SK-N-SH (cell line): ENCODE results near the gene SMYD3. TPM values are rescaled to one million over a fixed set of nuclear protein-coding genes. Genes with fewer than 3 reads are reported as not detected.

Experiments used
- CTCF ChIA-PET: fragments of 300-600, 350-600 bp; formaldehyde crosslinking; extraction: SDS; loops from one replicate; lab custom pipeline; 2021; lab: Yijun Ruan, JAX
- POLR2A ChIA-PET: fragments of 350-600 bp; sonication (Branson Sonifier 250); formaldehyde crosslinking; extraction: SDS; loops from one replicate; lab custom pipeline; 2020; ENCODE audit warnings: antibody characterized with exemption, inconsistent platforms; lab: Yijun Ruan, JAX
- DNase-seq: peaks from one replicate; pipeline ENCODE4 v3.0.0; 2012
- H2AFZ ChIP-seq: fragments of 200-600 bp; sonication (generic); 2 replicates; pipeline ENCODE4 v1.8.1; 2016; ENCODE audit warnings: antibody characterized with exemption, mild to moderate bottlenecking, low read depth
- H3F3A ChIP-seq: fragments of 200-600 bp; sonication (generic); replicated peaks from 2 replicates; pipeline ENCODE3; 2016; ENCODE audit warnings: antibody characterized with exemption, mild to moderate bottlenecking; ENCODE audit not compliant: insufficient read depth
- H3K27ac ChIP-seq, 2 experiments: fragments of 200-500 bp in 1 of 2; fragments of 200-600 bp in 1 of 2; sonication (Bioruptor generic) in 1 of 2; sonication (generic), shearing (Covaris generic) in 1 of 2; 2 replicates each; pipeline versions ENCODE4 v1.5.1 to v1.6.1; 2014 to 2016; ENCODE audit warnings: low read depth in 2 of 2, inconsistent platforms in 1 of 2, low read length in 1 of 2, mild to moderate bottlenecking in 1 of 2, mixed read lengths in 1 of 2
- H3K27me3 ChIP-seq: fragments of 200-600 bp; sonication (generic), shearing (Covaris generic); 2 replicates; pipeline ENCODE4 v1.6.1; 2016; ENCODE audit warnings: mixed run types; ENCODE audit not compliant: insufficient read depth
- H3K36me3 ChIP-seq, 2 experiments: fragments of 200-500 bp in 1 of 2; fragments of 200-600 bp in 1 of 2; sonication (Bioruptor generic) in 1 of 2; sonication (generic) in 1 of 2; replicated peaks in 1 of 2; 2 replicates each; pipeline versions ENCODE3 to v1.5.1; 2014 to 2016; ENCODE audit warnings: low read length in 1 of 2, mild to moderate bottlenecking in 1 of 2; ENCODE audit not compliant: insufficient read depth in 2 of 2, control insufficient read depth in 1 of 2
- H3K4me1 ChIP-seq, 2 experiments: fragments of 200-500 bp in 1 of 2; fragments of 200-600 bp in 1 of 2; sonication (Bioruptor generic) in 1 of 2; sonication (generic), shearing (Covaris generic) in 1 of 2; 2 replicates each; pipeline versions ENCODE4 v1.5.1 to v1.6.1; 2014 to 2016; ENCODE audit warnings: low read depth in 1 of 2, low read length in 1 of 2, mixed run types in 1 of 2; ENCODE audit not compliant: insufficient read depth in 2 of 2, control insufficient read depth in 1 of 2
- H3K4me2 ChIP-seq: fragments of 200-600 bp; sonication (generic), shearing (Covaris generic); 2 replicates; pipeline ENCODE4 v1.6.1; 2017; ENCODE audit warnings: mixed run types
- H3K4me3 ChIP-seq, 2 experiments: fragments of 200-500 bp in 1 of 2; fragments of 200-600 bp in 1 of 2; sonication (Bioruptor generic) in 1 of 2; sonication (generic), shearing (Covaris generic) in 1 of 2; 2 replicates each; pipeline versions ENCODE4 v1.5.1 to v1.8.1; 2014 to 2016; ENCODE audit warnings: low read depth in 2 of 2, inconsistent platforms in 1 of 2, low read length in 1 of 2, mild to moderate bottlenecking in 1 of 2, mixed read lengths in 1 of 2, moderate library complexity in 1 of 2
- H3K79me2 ChIP-seq: fragments of 200-600 bp; sonication (generic); 2 replicates; pipeline ENCODE4 v1.8.1; 2017; ENCODE audit warnings: mild to moderate bottlenecking; ENCODE audit not compliant: insufficient read depth
- H3K9ac ChIP-seq: fragments of 200-600 bp; sonication (generic); 2 replicates; pipeline ENCODE4 v1.6.1; 2017; ENCODE audit warnings: mixed run types
- H3K9me2 ChIP-seq: fragments of 200-600 bp; sonication (generic); 2 replicates; pipeline ENCODE4 v1.6.1; 2017; ENCODE audit warnings: mixed run types
- H3K9me3 ChIP-seq: fragments of 200-600 bp; sonication (generic); 2 replicates; pipeline ENCODE4 v1.6.1; 2017; ENCODE audit warnings: mixed run types, mild to moderate bottlenecking, moderate library complexity
- H4K20me1 ChIP-seq: fragments of 200-600 bp; sonication (generic); 2 replicates; pipeline ENCODE4 v1.6.1; 2017; ENCODE audit warnings: mild to moderate bottlenecking, mixed run types; ENCODE audit not compliant: insufficient read depth
- CHD2 ChIP-seq: fragments of 150-350 bp; IDR thresholded peaks from 2 replicates; pipeline ENCODE4 v1.6.1; 2018; ENCODE audit warnings: low read length; ENCODE audit not compliant: partially characterized antibody
- ELF1 ChIP-seq: IDR thresholded peaks from 2 replicates; pipeline ENCODE4 v1.4.0; 2012
- FOSL2 ChIP-seq: IDR thresholded peaks from 2 replicates; pipeline ENCODE4 v1.4.0; 2012; ENCODE audit warnings: low read depth, mild to moderate bottlenecking, moderate library complexity, borderline replicate concordance
- FOXM1 ChIP-seq: IDR thresholded peaks from 2 replicates; pipeline ENCODE4 v1.4.0; 2012; ENCODE audit warnings: low read depth, mild to moderate bottlenecking
- JUND ChIP-seq: IDR thresholded peaks from 2 replicates; pipeline ENCODE4 v1.4.0; 2012
- NFIC ChIP-seq: IDR thresholded peaks from 2 replicates; pipeline ENCODE4 v1.4.0; 2012; ENCODE audit warnings: borderline replicate concordance
- RCOR1 ChIP-seq: fragments of 150-350 bp; IDR thresholded peaks from 2 replicates; pipeline ENCODE4 v1.6.1; 2017; ENCODE audit warnings: antibody characterized with exemption, low read length
- TAF1 ChIP-seq: IDR thresholded peaks from 2 replicates; pipeline ENCODE4 v1.6.1; 2012; ENCODE audit warnings: low read depth, mild to moderate bottlenecking, low read length, moderate library complexity, borderline replicate concordance
- TCF12 ChIP-seq: IDR thresholded peaks from 2 replicates; pipeline ENCODE4 v1.4.0; 2012
- YY1 ChIP-seq: IDR thresholded peaks from 2 replicates; pipeline ENCODE4 v1.4.0; 2012; ENCODE audit warnings: low read depth, mild to moderate bottlenecking
- WGBS: methylation state at CpG from one replicate; pipeline ENCODE4 v1.1.6; 2017; ENCODE audit warnings: low lambda C conversion rate; 5-methylcytosine and 5-hydroxymethylcytosine counted together
- polyA plus RNA-seq, 3 experiments: library from polyadenylated mRNA; depleted of rRNA; stranded (reverse); fragments of >200 nt; gene quantifications; 2 replicates each; pipeline ENCODE4 v1.2.3, GENCODE V29; 2012
- TF ChIP-seq, protein P1 (sequence below): fragments of 150-350 bp; IDR thresholded peaks from 2 replicates; pipeline ENCODE4 v1.6.1; 2017; ENCODE audit warnings: antibody characterized with exemption, low read length, low read depth, borderline replicate concordance
- TF ChIP-seq, protein P2 (sequence below): IDR thresholded peaks from 2 replicates; pipeline ENCODE4 v1.4.0; 2012; ENCODE audit warnings: low read depth, borderline replicate concordance
- TF ChIP-seq, protein P3 (sequence below): fragments of 150-350 bp; IDR thresholded peaks from 2 replicates; pipeline ENCODE4 v1.6.1; 2016; ENCODE audit warnings: mild to moderate bottlenecking, low read depth, low read length
- TF ChIP-seq, protein P4 (sequence below): IDR thresholded peaks from 2 replicates; pipeline ENCODE4; 2012
- TF ChIP-seq, protein P5 (sequence below): IDR thresholded peaks from 2 replicates; pipeline ENCODE4 v1.4.0; 2012; ENCODE audit warnings: low read depth, borderline replicate concordance

SMYD3 gene
- polyA plus RNA-seq, 1 of the 3 experiments (the other 2 are of a cell fraction) = 31.4 TPM

DNA sequence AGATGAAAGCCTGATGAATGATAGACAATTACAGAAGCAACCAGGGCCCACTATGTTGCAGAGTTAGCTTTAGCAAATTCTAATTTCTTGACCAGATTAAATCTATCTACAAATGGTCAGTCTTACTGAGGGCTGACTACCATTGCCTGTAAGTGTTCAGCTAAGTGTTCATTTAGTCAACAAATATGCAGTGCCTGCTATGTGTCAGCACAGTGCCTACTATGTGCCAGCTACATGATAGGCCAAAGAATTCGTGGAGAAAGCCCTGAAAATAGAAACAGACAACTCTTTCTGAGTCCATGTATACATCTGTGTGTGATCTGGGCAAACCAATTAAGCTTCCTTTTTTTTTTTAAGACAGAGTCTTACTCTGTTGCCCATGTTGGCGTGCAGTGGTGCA, 212.8 kb downstream of the SMYD3 start:
- no peaks in the 10 kb centered on the region for H4K20me1 ChIP-seq
- peaks cover 3 to 30% of the 10 kb centered on the region in 2 experiments; a peak in 2 of 4 replicates for H3K4me1 ChIP-seq
- no peak overlapping the region for H3K4me3 ChIP-seq
- POLR2A ChIA-PET = no interaction called here
- H3K9me3 ChIP-seq = no peaks in the 10 kb centered on the region
- H3K4me2 ChIP-seq = no peak overlapping the region
- no peaks in the 10 kb centered on the region for H3K36me3 ChIP-seq
- WGBS = 83% methylated on average over 2 of the region's 2 CpGs
- no peak overlapping the region for H3K9ac ChIP-seq
- no peaks in the 10 kb centered on the region for H3K27me3 ChIP-seq
- H3K79me2 ChIP-seq = no peaks in the 10 kb centered on the region
- peaks cover 9% of the 10 kb centered on the region for H3F3A ChIP-seq
- TF ChIP-seq NFIC = no peak
- TF ChIP-seq, protein P1, sequence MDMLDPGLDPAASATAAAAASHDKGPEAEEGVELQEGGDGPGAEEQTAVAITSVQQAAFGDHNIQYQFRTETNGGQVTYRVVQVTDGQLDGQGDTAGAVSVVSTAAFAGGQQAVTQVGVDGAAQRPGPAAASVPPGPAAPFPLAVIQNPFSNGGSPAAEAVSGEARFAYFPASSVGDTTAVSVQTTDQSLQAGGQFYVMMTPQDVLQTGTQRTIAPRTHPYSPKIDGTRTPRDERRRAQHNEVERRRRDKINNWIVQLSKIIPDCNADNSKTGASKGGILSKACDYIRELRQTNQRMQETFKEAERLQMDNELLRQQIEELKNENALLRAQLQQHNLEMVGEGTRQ = no peak
- TF ChIP-seq, protein P2, sequence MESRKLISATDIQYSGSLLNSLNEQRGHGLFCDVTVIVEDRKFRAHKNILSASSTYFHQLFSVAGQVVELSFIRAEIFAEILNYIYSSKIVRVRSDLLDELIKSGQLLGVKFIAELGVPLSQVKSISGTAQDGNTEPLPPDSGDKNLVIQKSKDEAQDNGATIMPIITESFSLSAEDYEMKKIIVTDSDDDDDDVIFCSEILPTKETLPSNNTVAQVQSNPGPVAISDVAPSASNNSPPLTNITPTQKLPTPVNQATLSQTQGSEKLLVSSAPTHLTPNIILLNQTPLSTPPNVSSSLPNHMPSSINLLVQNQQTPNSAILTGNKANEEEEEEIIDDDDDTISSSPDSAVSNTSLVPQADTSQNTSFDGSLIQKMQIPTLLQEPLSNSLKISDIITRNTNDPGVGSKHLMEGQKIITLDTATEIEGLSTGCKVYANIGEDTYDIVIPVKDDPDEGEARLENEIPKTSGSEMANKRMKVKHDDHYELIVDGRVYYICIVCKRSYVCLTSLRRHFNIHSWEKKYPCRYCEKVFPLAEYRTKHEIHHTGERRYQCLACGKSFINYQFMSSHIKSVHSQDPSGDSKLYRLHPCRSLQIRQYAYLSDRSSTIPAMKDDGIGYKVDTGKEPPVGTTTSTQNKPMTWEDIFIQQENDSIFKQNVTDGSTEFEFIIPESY = no peak
- TF ChIP-seq ELF1 = no peak
- TF ChIP-seq YY1 = no peak
- TF ChIP-seq TCF12 = no peak
- TF ChIP-seq, protein P3, sequence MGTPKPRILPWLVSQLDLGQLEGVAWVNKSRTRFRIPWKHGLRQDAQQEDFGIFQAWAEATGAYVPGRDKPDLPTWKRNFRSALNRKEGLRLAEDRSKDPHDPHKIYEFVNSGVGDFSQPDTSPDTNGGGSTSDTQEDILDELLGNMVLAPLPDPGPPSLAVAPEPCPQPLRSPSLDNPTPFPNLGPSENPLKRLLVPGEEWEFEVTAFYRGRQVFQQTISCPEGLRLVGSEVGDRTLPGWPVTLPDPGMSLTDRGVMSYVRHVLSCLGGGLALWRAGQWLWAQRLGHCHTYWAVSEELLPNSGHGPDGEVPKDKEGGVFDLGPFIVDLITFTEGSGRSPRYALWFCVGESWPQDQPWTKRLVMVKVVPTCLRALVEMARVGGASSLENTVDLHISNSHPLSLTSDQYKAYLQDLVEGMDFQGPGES = no peak
- no peak for TF ChIP-seq FOSL2
- TF ChIP-seq FOXM1 = no peak
- TF ChIP-seq, protein P4, sequence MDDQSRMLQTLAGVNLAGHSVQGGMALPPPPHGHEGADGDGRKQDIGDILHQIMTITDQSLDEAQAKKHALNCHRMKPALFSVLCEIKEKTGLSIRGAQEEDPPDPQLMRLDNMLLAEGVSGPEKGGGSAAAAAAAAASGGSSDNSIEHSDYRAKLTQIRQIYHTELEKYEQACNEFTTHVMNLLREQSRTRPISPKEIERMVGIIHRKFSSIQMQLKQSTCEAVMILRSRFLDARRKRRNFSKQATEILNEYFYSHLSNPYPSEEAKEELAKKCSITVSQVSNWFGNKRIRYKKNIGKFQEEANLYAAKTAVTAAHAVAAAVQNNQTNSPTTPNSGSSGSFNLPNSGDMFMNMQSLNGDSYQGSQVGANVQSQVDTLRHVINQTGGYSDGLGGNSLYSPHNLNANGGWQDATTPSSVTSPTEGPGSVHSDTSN = no peak
- TF ChIP-seq JUND = no peak
- no peak for TF ChIP-seq RCOR1
- TF ChIP-seq CHD2 = no peak
- no peak for TF ChIP-seq TAF1
- TF ChIP-seq, protein P5, sequence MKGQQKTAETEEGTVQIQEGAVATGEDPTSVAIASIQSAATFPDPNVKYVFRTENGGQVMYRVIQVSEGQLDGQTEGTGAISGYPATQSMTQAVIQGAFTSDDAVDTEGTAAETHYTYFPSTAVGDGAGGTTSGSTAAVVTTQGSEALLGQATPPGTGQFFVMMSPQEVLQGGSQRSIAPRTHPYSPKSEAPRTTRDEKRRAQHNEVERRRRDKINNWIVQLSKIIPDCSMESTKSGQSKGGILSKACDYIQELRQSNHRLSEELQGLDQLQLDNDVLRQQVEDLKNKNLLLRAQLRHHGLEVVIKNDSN = no peak
- CTCF ChIA-PET = interaction anchor here (0.9 to 1.1 kb wide), 3 partner anchors 11 to 15 kb away, joined by 3 to 5 read pairs (median 3); no protein-coding TSS in a partner anchor
- H3K9me2 ChIP-seq = no peaks in the 10 kb centered on the region
- no peak for DNase-seq
- no peak overlapping the region for H2AFZ ChIP-seq
- no peak overlapping the region for H3K27ac ChIP-seq
